HepG2 (cell line): ENCODE results near the gene GDPD5. TPM values are rescaled to one million over a fixed set of nuclear protein-coding genes. Genes with fewer than 3 reads are reported as not detected.
A peak's percentile ranks its signal among the peaks of the same experiment; 100 is the strongest.

Source experiments
- DBP ChIP-seq: sonication (generic); formaldehyde crosslinking; IDR thresholded peaks from 2 replicates; pipeline ENCODE4 v1.4.0; 2020; ENCODE audit warnings: missing genetic modification reagents; ENCODE audit errors: not compliant biosample characterization
- HNRNPLL ChIP-seq: fragments of 200-400 bp; formaldehyde crosslinking; IDR thresholded peaks from 2 replicates; pipeline ENCODE4 v1.6.1; 2017; ENCODE audit warnings: mild to moderate bottlenecking, low read depth, low read length; ENCODE audit not compliant: poor library complexity, severe bottlenecking
- MTERF4 ChIP-seq: sonication (generic); formaldehyde crosslinking; IDR thresholded peaks from 2 replicates; pipeline ENCODE4 v1.8.0; 2023; ENCODE audit warnings: mild to moderate bottlenecking, missing genetic modification reagents
- PATZ1 ChIP-seq: sonication (generic); formaldehyde crosslinking; IDR thresholded peaks from 2 replicates; pipeline ENCODE4 v1.4.0; 2020; ENCODE audit warnings: missing genetic modification reagents
- PAWR ChIP-seq: sonication (generic); formaldehyde crosslinking; IDR thresholded peaks from 2 replicates; pipeline ENCODE4 v1.4.0; 2020; ENCODE audit warnings: missing genetic modification reagents, mild to moderate bottlenecking, borderline replicate concordance
- PHF20 ChIP-seq: sonication (generic); formaldehyde crosslinking; IDR thresholded peaks from 2 replicates; pipeline ENCODE4 v1.5.0; 2020; ENCODE audit warnings: mild to moderate bottlenecking, missing genetic modification reagents
- PITX1 ChIP-seq: sonication (generic); formaldehyde crosslinking; IDR thresholded peaks from 2 replicates; pipeline ENCODE4 v1.5.1; 2020; ENCODE audit warnings: mild to moderate bottlenecking, missing genetic modification reagents
- RAD21 ChIP-seq: fragments of 450-650 bp; formaldehyde crosslinking; IDR thresholded peaks from 2 replicates; pipeline ENCODE4 v1.5.0; 2020; ENCODE audit warnings: mild to moderate bottlenecking
- SMC3 ChIP-seq: IDR thresholded peaks from 2 replicates; pipeline ENCODE4 v1.6.1; 2011; ENCODE audit warnings: low read length, improper control_type of control experiment
- SP1 ChIP-seq, 2 experiments: fragments of 450-650 bp in 1 of 2; sonication (generic) in 1 of 2; formaldehyde crosslinking in 1 of 2; IDR thresholded peaks; 2 replicates each; pipeline versions ENCODE4 v1.4.0 to v1.6.1; 2016 to 2020; ENCODE audit warnings: missing genetic modification reagents in 1 of 2
- TEF ChIP-seq: sonication (generic); formaldehyde crosslinking; IDR thresholded peaks from 2 replicates; pipeline ENCODE4 v1.5.0; 2020; ENCODE audit warnings: missing genetic modification reagents
- YEATS2 ChIP-seq: sonication (generic); formaldehyde crosslinking; IDR thresholded peaks from 2 replicates; pipeline ENCODE4 v1.4.0; 2020; ENCODE audit warnings: missing genetic modification reagents, borderline replicate concordance
- ZNF142 ChIP-seq: sonication (generic); formaldehyde crosslinking; IDR thresholded peaks from 2 replicates; pipeline ENCODE4 v1.4.0; 2020; ENCODE audit warnings: missing genetic modification reagents
- ZNF230 ChIP-seq: sonication (generic); formaldehyde crosslinking; IDR thresholded peaks from 2 replicates; pipeline ENCODE4 v1.4.0; 2020; ENCODE audit warnings: mild to moderate bottlenecking, missing genetic modification reagents
- ZNF30 ChIP-seq: sonication (generic); formaldehyde crosslinking; IDR thresholded peaks from 2 replicates; pipeline ENCODE4 v1.5.0; 2020; ENCODE audit warnings: mild to moderate bottlenecking, missing genetic modification reagents
- ZNF414 ChIP-seq: sonication (generic); formaldehyde crosslinking; IDR thresholded peaks from 2 replicates; pipeline ENCODE4 v1.5.0; 2020; ENCODE audit warnings: missing genetic modification reagents
- ZNF777 ChIP-seq: sonication (generic); formaldehyde crosslinking; IDR thresholded peaks from 2 replicates; pipeline ENCODE4 v1.4.0; 2020; ENCODE audit warnings: missing genetic modification reagents
- ZNF891 ChIP-seq: sonication (generic); formaldehyde crosslinking; IDR thresholded peaks from 2 replicates; pipeline ENCODE4 v1.5.0; 2020; ENCODE audit warnings: mild to moderate bottlenecking, missing genetic modification reagents
- polyA plus RNA-seq, 8 experiments: library from polyadenylated mRNA; depleted of rRNA in 3 of 8; stranded (reverse) in 7 of 8; unstranded in 1 of 8; fragments of >200 nt; fragmentation: Illumina TruSeq in 4 of 8; extraction: Trizol in 4 of 8; gene quantifications; 2 replicates each; pipeline versions ENCODE4 v1.2.1 to v1.2.3, GENCODE V29; 2011 to 2016; ENCODE audit warnings: low read depth in 4 of 8, missing spikeins in 1 of 8, mixed read lengths in 1 of 8; ENCODE audit not compliant: insufficient read depth in 1 of 8
- total RNA-seq, 5 experiments: library from RNA; depleted of rRNA; stranded (reverse); fragments of >200 nt; fragmentation: Illumina TruSeq; extraction: Trizol; gene quantifications; 2 replicates each; pipeline ENCODE4 v1.2.3, GENCODE V29; 2016; ENCODE audit warnings: low read depth in 1 of 5

Gene GDPD5
- total and polyA plus RNA-seq, 2 of the 13 experiments (the other 11 are each of a cell fraction or from before 2014, with no cell fraction given), result 55.0 to 67.5 TPM

- no peak for TF ChIP-seq HNRNPLL
- 0 out of 2 replicates have a peak, but pooled peaks have one; percentile 58 for TF ChIP-seq MTERF4
- TF ChIP-seq PHF20 (CRISPR knock-in tag), result 0 out of 2 replicates have a peak, but pooled peaks have one; percentile 29
- 0 out of 2 replicates have a peak, but pooled peaks have one; percentile 11 for TF ChIP-seq ZNF230 (CRISPR knock-in tag)
- no peak for TF ChIP-seq DBP (CRISPR knock-in tag)
- TF ChIP-seq PATZ1 (CRISPR knock-in tag), result peak; percentile 24; the same call in 1 of the 2 replicates
- TF ChIP-seq ZNF30 (CRISPR knock-in tag), result no peak
- no peak for TF ChIP-seq ZNF142 (CRISPR knock-in tag)
- no peak for TF ChIP-seq ZNF891
- no peak for TF ChIP-seq SMC3
- no peak for TF ChIP-seq ZNF414
- TF ChIP-seq SP1 (IDR thresholded peaks at IDR 0.05), result no peak
- TF ChIP-seq SP1 (CRISPR knock-in tag; IDR thresholded peaks at IDR 0.05), result no peak
- TF ChIP-seq TEF (CRISPR knock-in tag), result no peak
- no peak for TF ChIP-seq PITX1
- TF ChIP-seq YEATS2 (CRISPR knock-in tag), result peak; percentile 62; the same call in 1 of the 2 replicates
- TF ChIP-seq RAD21 (CRISPR knock-in tag), result peak; percentile 27; the same call in 1 of the 2 replicates
- no peak for TF ChIP-seq PAWR (CRISPR knock-in tag)
- no peak for TF ChIP-seq ZNF777
These were observed 38.3 kb upstream of the GDPD5 start (continued) for GRCh38 chr11:75563978-75564552.
